AG04449 (cell line): ENCODE data around the gene TADA1.

ENCODE experiments used
- CTCF ChIA-PET: fragments of 350-600 bp; formaldehyde crosslinking; extraction: SDS; loops from one replicate; lab custom pipeline; 2021; ENCODE audit warnings: antibody characterized with exemption; lab: Yijun Ruan, JAX
- POLR2A ChIA-PET: fragments of 400-600, 350-600 bp; formaldehyde crosslinking; extraction: SDS; loops from one replicate; lab custom pipeline; 2020; ENCODE audit warnings: antibody characterized with exemption, inconsistent platforms; lab: Yijun Ruan, JAX
- DNase-seq: peaks from one replicate; pipeline ENCODE4 v3.0.0-alpha.2; 2010; ENCODE audit warnings: low read depth, low spot score
- H3K4me3 ChIP-seq: 2 replicates; pipeline ENCODE4 v1.5.1; 2011; ENCODE audit warnings: low read depth, mild to moderate bottlenecking, control low read depth, low read length
- CTCF ChIP-seq: IDR thresholded peaks from one replicate; pipeline ENCODE4 v1.5.1; 2011; ENCODE audit warnings: mild to moderate bottlenecking, moderate library complexity, low read length, control low read depth, inconsistent platforms; ENCODE audit not compliant: insufficient read depth; ENCODE audit errors: missing control alignments

Gene TADA1

DNA sequence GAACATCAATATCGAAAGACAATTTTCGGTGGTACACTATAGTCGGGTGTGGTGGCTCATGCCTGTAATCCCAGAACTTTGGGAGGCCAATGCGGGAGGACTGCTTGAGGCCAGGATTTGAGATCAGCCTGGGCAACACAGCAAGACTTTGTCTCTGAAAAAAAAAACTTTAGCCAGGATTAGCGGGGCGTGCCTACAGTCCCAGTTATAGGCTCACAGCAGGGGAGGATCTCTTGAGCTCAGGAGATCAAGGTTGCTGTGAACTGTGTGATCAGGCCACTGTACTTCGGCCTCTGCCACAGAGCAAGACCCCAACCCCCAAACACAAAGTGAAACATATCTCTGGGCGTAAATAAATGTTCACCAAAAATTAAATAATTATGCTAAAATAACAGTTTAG is 1.6 kb downstream of the TADA1 start:
- CTCF ChIA-PET, result no interaction called here
- DNase-seq, result no peak
- no peak for TF ChIP-seq CTCF
- POLR2A ChIA-PET, result no interaction called here
- no peak overlapping the region for H3K4me3 ChIP-seq

DNA sequence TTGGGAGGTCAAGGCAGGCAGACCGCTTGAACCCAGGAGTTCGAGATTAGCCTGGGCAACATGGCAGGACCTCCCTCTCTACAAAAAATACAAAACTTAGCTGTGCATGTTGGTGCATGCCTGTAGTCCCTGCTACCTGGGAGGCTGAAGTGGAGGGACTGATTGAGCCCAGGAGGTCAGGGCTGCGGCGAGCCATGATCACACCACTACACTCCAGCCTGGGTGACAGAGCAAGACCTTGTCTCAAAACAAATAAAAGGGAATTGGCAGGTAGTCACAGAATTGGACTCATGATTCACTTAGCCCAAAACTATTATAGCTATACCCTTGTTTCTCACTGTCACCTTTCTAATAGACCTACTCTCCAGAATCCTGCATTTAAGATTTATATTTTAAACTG is 5.5 kb downstream of the TADA1 start:
- ChIA-PET POLR2A (no interaction called here), CTCF (no interaction called here)
- no peak for DNase-seq
- no peak overlapping the region for H3K4me3 ChIP-seq
- TF ChIP-seq CTCF, result no peak

DNA sequence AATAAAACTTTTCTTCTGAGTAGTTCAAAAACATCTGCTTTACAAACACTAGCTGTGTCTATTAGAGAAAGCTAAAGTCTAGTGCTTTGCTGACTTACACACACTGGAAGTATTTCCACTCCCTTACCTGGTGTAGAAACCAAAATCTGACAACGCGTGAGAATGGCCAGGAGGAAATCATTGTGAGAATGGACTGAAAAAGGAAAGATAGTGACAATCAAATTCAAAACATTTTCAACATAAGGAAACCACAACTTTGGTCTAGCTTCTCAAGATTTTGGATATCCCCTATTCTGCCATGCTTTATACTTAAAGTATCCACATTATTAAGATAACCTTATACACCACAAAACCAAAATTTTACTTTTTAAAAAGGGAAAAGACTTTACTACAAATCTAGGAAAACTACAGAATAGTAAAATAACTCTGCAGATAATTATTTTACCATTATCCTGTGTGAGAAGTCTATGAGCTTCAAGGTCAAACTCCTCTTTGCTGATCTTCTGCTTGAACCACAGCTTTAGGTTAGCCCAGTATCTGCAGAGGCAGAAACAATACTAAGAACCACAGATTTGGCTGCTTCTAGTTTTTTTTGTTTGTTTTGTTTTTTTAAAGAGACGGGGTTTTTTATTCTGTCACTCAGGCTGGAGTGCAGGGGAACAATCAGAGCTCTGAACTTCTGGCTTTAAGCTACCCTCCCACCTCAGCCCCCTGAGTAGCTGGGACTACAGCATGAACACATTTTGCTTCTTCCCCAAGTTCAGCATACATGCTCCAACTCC is 6.6 kb downstream of the TADA1 start:
- H3K4me3 ChIP-seq, result no peak overlapping the region
- no peak for DNase-seq
- ChIA-PET POLR2A (no interaction called here), CTCF (interaction anchor here (0.6 to 1.4 kb wide), 3 partner anchors 11 to 665 kb away, joined by 3 to 4 read pairs (median 3); no protein-coding TSS in a partner anchor)
- no peak for TF ChIP-seq CTCF

DNA sequence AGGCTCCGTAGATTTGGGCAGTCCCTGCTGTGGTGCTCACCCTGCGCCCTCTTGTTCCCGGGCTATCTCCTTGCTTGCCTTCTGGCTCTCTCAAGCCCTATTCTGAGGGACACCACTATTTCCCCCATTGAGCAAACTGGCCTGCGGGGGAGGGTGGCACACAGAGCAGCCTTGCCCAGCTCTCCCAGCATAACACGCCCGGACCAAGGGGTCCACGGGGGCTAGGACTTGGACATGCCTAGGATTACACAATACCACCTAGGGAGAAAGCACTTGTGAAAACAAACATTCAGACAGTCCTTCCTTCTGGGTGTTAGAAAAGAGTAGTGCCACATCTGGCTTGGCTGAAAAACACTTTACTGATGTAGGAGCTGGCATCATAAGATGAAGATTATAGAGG is 7.4 kb downstream of the TADA1 start:
- no peak for DNase-seq
- ChIA-PET CTCF (interaction anchor here (1.3 kb wide), 2 partner anchors 10 to 189 kb away, joined by 3 to 4 read pairs; no protein-coding TSS in a partner anchor), POLR2A (no interaction called here)
- no peak for TF ChIP-seq CTCF
- H3K4me3 ChIP-seq, result no peak overlapping the region

DNA sequence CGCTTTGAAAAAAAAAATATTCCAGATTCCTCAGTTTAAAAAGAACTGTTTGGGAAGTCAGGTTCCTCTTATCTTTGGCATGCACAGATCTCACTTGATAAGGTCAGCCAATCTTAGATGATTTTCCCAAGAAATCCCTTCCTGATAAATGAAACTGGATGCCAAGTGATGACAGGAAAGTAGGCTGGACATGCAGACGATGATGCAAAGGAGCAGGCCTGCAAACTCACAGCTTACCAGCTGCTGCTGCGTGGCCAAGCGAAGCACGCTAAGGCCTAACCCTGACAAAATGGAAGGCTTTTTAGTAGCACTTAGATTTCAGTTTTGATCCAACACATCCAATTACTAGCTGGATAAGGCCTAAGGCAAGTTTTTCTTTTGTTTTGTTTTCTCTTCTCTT is 10.1 kb downstream of the TADA1 start:
- no peak for TF ChIP-seq CTCF
- CTCF ChIA-PET, result no interaction called here
- POLR2A ChIA-PET, result interaction anchor here (0.7 kb wide), 1 partner anchor 21 kb away, joined by 4 read pairs; no protein-coding TSS in a partner anchor
- DNase-seq, result no peak
- no peak overlapping the region for H3K4me3 ChIP-seq

DNA sequence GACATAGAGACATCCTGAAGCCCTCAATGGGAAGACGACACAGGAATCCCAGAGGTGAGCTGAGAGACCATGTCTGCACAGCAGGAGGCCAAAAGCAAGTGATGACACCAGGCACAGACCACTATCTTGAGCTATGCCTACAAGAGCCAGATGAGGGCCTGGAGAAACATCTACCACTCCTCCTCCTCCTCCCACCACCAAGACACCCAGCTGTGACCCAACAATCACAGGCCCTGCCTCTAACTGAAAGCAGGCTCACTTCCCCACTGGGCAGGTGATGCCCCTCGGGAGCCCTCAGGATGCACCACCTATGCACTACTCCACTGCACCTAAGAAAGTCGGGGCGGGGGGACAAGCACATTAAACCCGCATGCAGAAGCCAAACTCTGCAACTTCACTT is 16.5 kb downstream of the TADA1 start:
- no peak overlapping the region for H3K4me3 ChIP-seq
- DNase-seq, result no peak
- no peak for TF ChIP-seq CTCF
- ChIA-PET POLR2A (no interaction called here), CTCF (no interaction called here)
